Measurements from ENCODE around the gene SERINC5.

DNA sequence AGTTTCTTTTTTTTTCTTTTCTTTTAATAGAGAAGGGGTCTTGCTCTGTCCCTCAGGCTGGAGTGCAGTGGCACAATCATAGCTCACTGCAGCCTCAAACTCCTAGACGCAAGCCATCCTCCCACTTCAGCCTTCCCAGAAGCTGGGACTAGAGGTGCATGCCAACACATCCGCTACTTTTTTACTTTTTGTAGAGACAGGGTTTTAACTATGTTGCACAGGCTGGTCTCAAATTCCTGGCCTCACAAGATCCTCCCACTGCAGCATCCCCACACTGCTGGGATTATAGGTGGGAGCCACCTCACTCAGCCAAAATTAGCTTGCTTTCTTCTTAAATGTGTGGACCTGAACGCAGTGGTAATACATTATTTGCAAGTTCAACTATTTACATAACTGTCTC, 66.1 kb downstream of the SERINC5 start:
- TF ChIP-seq, protein P1, sequence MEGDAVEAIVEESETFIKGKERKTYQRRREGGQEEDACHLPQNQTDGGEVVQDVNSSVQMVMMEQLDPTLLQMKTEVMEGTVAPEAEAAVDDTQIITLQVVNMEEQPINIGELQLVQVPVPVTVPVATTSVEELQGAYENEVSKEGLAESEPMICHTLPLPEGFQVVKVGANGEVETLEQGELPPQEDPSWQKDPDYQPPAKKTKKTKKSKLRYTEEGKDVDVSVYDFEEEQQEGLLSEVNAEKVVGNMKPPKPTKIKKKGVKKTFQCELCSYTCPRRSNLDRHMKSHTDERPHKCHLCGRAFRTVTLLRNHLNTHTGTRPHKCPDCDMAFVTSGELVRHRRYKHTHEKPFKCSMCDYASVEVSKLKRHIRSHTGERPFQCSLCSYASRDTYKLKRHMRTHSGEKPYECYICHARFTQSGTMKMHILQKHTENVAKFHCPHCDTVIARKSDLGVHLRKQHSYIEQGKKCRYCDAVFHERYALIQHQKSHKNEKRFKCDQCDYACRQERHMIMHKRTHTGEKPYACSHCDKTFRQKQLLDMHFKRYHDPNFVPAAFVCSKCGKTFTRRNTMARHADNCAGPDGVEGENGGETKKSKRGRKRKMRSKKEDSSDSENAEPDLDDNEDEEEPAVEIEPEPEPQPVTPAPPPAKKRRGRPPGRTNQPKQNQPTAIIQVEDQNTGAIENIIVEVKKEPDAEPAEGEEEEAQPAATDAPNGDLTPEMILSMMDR (IDR thresholded peaks at IDR 0.05), result no peak
- TF ChIP-seq, protein P2, sequence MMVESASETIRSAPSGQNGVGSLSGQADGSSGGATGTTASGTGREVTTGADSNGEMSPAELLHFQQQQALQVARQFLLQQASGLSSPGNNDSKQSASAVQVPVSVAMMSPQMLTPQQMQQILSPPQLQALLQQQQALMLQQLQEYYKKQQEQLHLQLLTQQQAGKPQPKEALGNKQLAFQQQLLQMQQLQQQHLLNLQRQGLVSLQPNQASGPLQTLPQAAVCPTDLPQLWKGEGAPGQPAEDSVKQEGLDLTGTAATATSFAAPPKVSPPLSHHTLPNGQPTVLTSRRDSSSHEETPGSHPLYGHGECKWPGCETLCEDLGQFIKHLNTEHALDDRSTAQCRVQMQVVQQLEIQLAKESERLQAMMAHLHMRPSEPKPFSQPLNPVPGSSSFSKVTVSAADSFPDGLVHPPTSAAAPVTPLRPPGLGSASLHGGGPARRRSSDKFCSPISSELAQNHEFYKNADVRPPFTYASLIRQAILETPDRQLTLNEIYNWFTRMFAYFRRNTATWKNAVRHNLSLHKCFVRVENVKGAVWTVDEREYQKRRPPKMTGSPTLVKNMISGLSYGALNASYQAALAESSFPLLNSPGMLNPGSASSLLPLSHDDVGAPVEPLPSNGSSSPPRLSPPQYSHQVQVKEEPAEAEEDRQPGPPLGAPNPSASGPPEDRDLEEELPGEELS (CRISPR knock-in tag; IDR thresholded peaks at IDR 0.05), result no peak
- TF ChIP-seq MYBL2 (CRISPR knock-in tag; IDR thresholded peaks at IDR 0.05), result no peak
- TF ChIP-seq SMAD3 (CRISPR knock-in tag; IDR thresholded peaks at IDR 0.05; ENCODE audit: borderline replicate concordance), result no peak
- TF ChIP-seq EMX1 (CRISPR knock-in tag; IDR thresholded peaks at IDR 0.05), result no peak
- TF ChIP-seq CREB1 (CRISPR knock-in tag; IDR thresholded peaks at IDR 0.05), result no peak
- TF ChIP-seq, protein P3, sequence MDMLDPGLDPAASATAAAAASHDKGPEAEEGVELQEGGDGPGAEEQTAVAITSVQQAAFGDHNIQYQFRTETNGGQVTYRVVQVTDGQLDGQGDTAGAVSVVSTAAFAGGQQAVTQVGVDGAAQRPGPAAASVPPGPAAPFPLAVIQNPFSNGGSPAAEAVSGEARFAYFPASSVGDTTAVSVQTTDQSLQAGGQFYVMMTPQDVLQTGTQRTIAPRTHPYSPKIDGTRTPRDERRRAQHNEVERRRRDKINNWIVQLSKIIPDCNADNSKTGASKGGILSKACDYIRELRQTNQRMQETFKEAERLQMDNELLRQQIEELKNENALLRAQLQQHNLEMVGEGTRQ (CRISPR knock-in tag; IDR thresholded peaks at IDR 0.05), result no peak

Measured in WTC11 (cell line).